ENCODE data around the gene NCF4.

- no peak for TF ChIP-seq CTCF (IDR thresholded peaks at IDR 0.05)
- no peak for TF ChIP-seq POLR2A (IDR thresholded peaks at IDR 0.05)
These were observed 10.9 kb downstream of the NCF4 start for GRCh38 chr22:36871669-36872081.
